A549 treated with CORT108297 at 1 μM for 4 hours (cell line): ENCODE results near the gene KCNJ3. TPM values are rescaled to one million over a fixed set of nuclear protein-coding genes. Genes with fewer than 3 reads are reported as not detected.

Source experiments
- total RNA-seq: library from RNA; stranded (reverse); fragments of 200-300 nt; extraction: Qiagen RNA extraction; gene quantifications from 5 replicates; pipeline ENCODE4 v1.2.3, GENCODE V29; 2022

Gene KCNJ3, protein sequence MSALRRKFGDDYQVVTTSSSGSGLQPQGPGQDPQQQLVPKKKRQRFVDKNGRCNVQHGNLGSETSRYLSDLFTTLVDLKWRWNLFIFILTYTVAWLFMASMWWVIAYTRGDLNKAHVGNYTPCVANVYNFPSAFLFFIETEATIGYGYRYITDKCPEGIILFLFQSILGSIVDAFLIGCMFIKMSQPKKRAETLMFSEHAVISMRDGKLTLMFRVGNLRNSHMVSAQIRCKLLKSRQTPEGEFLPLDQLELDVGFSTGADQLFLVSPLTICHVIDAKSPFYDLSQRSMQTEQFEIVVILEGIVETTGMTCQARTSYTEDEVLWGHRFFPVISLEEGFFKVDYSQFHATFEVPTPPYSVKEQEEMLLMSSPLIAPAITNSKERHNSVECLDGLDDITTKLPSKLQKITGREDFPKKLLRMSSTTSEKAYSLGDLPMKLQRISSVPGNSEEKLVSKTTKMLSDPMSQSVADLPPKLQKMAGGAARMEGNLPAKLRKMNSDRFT
- total RNA-seq, result not detected in 5 replicates

DNA sequence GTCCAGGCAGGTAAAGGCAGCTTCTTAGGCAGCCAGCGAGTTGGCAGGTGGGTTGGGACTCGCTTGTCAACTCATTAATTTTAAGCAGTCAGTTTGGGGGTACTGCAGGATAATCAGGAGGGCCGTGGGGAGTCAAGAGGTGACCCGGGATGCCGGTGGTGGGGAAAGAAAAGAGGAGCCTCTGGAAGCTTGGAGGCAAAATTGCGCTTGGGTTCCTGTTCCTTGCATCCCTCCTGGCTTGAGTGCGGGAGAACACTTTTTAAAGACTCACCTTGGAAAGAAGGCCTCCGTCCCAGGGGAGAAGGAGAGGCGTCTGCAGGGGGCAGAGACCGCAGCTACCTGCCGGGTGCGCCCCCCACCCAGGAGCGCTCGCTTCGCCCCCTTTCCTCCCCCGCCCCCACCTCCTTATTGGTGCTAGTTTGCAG, at the start of gene KCNJ3:
Gene KCNJ3, plus strand, starts transcription at position 400 of the 425 bp plus-strand sequence. CDS start 81 bp downstream, outside the sequence.

